Loucy (cell line): Measurements from ENCODE around the gene ABCA6.

Experiments
- H2AFZ ChIP-seq: fragments of 200-600 bp; sonication (generic); 2 replicates; pipeline ENCODE4 v1.6.0; 2016; ENCODE audit warnings: antibody characterized with exemption, mild to moderate bottlenecking, low read length, moderate library complexity
- H3F3A ChIP-seq: fragments of 200-600 bp; 2 replicates; pipeline ENCODE4 v1.6.0; 2016; ENCODE audit warnings: antibody characterized with exemption, low read depth, mild to moderate bottlenecking
- H3K27me3 ChIP-seq: fragments of 200-600 bp; sonication (generic); 2 replicates; pipeline ENCODE4 v1.6.1; 2014; ENCODE audit warnings: low read length, mild to moderate bottlenecking; ENCODE audit not compliant: insufficient read depth, poor library complexity, severe bottlenecking
- H3K36me3 ChIP-seq: fragments of 200-600 bp; sonication (generic); 2 replicates; pipeline ENCODE4 v1.6.1; 2016; ENCODE audit warnings: low read length; ENCODE audit not compliant: insufficient read depth
- H3K4me1 ChIP-seq: fragments of 200-600 bp; sonication (generic); 2 replicates; pipeline ENCODE4 v1.5.1; 2014; ENCODE audit warnings: low read length, mild to moderate bottlenecking; ENCODE audit not compliant: insufficient read depth, poor library complexity, severe bottlenecking
- H3K4me2 ChIP-seq: fragments of 200-600 bp; sonication (generic); 2 replicates; pipeline ENCODE4 v1.6.0; 2014; ENCODE audit warnings: antibody characterized with exemption, low read length, low read depth, mild to moderate bottlenecking; ENCODE audit not compliant: poor library complexity, severe bottlenecking
- H3K4me3 ChIP-seq: fragments of 200-600 bp; sonication (generic); 2 replicates; pipeline ENCODE4 v1.5.1; 2014; ENCODE audit warnings: low read length, mild to moderate bottlenecking, mixed read lengths; ENCODE audit not compliant: poor library complexity, severe bottlenecking
- H3K79me2 ChIP-seq: fragments of 200-600 bp; sonication (generic); 2 replicates; pipeline ENCODE4 v1.6.1; 2014; ENCODE audit warnings: low read length; ENCODE audit not compliant: insufficient read depth
- H3K9ac ChIP-seq: fragments of 200-600 bp; sonication (generic); 2 replicates; pipeline ENCODE4 v1.6.0; 2014; ENCODE audit warnings: mild to moderate bottlenecking, low read depth, low read length, moderate library complexity; ENCODE audit not compliant: poor library complexity, severe bottlenecking
- H3K9me2 ChIP-seq: fragments of 200-600 bp; sonication (generic); replicated peaks from 2 replicates; pipeline ENCODE4 v1.6.1; 2016; ENCODE audit warnings: low read depth, low read length, mixed read lengths
- H3K9me3 ChIP-seq: fragments of 200-600 bp; sonication (generic); 2 replicates; pipeline ENCODE4 v1.6.1; 2014; ENCODE audit warnings: mild to moderate bottlenecking, antibody characterized with exemption, low read length, low read depth; ENCODE audit not compliant: insufficient read depth
- H4K20me1 ChIP-seq: fragments of 200-600 bp; sonication (generic); 2 replicates; pipeline ENCODE4 v1.6.0; 2014; ENCODE audit warnings: antibody characterized with exemption, low read length, mild to moderate bottlenecking; ENCODE audit not compliant: insufficient read depth, poor library complexity, severe bottlenecking
- EZH2phosphoT487 ChIP-seq: fragments of 200-600 bp; IDR thresholded peaks from 2 replicates; pipeline ENCODE4 v1.6.1; 2018; ENCODE audit warnings: antibody characterized with exemption, mild to moderate bottlenecking, moderate library complexity, borderline replicate concordance
- TF ChIP-seq, protein P1 (sequence below): fragments of 200-600 bp; sonication (generic); conservative IDR thresholded peaks from 2 replicates; pipeline ENCODE4 v1.5.1; 2014; ENCODE audit warnings: mild to moderate bottlenecking, antibody characterized with exemption, low read length

The ABCA6 gene

DNA sequence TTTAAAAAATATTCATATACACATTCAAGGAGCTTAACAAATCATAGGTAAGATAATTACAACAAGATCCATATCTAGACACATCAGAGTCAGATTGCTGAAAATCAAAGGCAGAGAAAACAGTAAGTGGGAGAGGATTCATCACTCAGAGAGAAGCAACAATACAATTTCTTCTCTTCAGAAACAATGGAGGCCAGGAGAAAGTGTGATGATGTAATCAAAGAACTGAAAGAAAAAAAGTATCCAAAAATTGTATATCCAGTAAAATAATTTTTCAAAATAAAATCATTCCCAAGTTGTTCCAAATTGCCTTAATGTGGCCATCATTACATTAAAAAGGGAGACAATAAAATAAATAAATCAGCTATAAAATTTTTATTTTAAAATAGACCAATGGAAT, 17.7 kb upstream of the ABCA6 start:
- TF ChIP-seq, protein P1, sequence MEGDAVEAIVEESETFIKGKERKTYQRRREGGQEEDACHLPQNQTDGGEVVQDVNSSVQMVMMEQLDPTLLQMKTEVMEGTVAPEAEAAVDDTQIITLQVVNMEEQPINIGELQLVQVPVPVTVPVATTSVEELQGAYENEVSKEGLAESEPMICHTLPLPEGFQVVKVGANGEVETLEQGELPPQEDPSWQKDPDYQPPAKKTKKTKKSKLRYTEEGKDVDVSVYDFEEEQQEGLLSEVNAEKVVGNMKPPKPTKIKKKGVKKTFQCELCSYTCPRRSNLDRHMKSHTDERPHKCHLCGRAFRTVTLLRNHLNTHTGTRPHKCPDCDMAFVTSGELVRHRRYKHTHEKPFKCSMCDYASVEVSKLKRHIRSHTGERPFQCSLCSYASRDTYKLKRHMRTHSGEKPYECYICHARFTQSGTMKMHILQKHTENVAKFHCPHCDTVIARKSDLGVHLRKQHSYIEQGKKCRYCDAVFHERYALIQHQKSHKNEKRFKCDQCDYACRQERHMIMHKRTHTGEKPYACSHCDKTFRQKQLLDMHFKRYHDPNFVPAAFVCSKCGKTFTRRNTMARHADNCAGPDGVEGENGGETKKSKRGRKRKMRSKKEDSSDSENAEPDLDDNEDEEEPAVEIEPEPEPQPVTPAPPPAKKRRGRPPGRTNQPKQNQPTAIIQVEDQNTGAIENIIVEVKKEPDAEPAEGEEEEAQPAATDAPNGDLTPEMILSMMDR: no peak
- TF ChIP-seq EZH2phosphoT487: no peak
- no peak overlapping the region for H3K4me3 ChIP-seq

DNA sequence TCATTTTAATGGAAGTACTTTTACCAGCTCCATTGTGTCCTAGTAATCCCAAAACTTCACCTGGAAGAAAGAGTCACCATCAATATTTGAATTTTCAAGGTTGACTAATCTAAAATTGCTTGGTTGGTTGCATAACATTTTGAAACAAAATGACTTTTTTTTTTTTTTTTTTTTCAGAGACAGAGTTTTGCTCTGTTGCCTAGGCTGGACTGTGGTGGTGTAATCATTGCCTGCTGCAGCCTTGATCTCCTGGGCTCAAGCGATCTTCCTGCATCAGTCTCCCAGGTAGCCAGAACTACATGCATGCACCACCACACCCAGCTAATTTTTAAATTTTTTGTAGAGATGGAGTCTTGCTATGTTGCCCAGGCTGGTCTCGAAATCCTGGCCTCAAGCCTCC, 12.6 kb upstream of the ABCA6 start:
- H3K36me3 ChIP-seq: no peaks in the 10 kb centered on the region
- no peaks in the 10 kb centered on the region for H3F3A ChIP-seq
- H3K9me2 ChIP-seq: no peaks in the 10 kb centered on the region
- no peak overlapping the region for H3K4me2 ChIP-seq
- no peak overlapping the region for H3K4me3 ChIP-seq
- H3K4me1 ChIP-seq: no peaks in the 10 kb centered on the region
- no peak overlapping the region for H3K9ac ChIP-seq
- H3K27me3 ChIP-seq: no peaks in the 10 kb centered on the region
- no peak for TF ChIP-seq EZH2phosphoT487
- no peaks in the 10 kb centered on the region for H4K20me1 ChIP-seq
- no peaks in the 10 kb centered on the region for H3K9me3 ChIP-seq
- no peaks in the 10 kb centered on the region for H3K79me2 ChIP-seq
- no peak overlapping the region for H2AFZ ChIP-seq

More for the DNA sequence above, 17.7 kb upstream of the ABCA6 start:
- Histone ChIP-seq H3K4me2 (no peak overlapping the region), H3K9me2 (no peaks in the 10 kb centered on the region), H3F3A (no peaks in the 10 kb centered on the region), H2AFZ (no peak overlapping the region), H3K9me3 (no peaks in the 10 kb centered on the region), H4K20me1 (no peaks in the 10 kb centered on the region), H3K27me3 (no peaks in the 10 kb centered on the region), H3K9ac (no peak overlapping the region), H3K36me3 (no peaks in the 10 kb centered on the region), H3K4me1 (no peaks in the 10 kb centered on the region), H3K79me2 (no peaks in the 10 kb centered on the region)

DNA sequence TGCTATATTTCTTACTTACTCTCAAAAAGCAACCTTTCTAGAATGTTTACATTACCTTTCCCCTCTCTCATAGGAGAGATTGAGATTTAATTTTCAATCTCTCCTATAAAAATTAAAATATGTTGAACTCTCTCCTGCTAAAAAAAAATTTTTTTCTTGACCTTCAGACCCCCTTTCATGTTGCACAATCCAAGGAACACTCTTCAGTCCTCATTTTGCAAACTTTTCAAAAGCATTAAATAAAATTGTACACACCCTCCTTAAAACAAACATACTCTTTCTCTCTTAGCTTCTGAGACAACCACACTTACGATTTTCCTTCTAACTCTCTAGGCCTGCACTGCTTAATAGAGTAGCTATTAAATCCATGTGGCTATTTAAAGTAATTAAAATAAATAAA, 8.6 kb upstream of the ABCA6 start:
- Histone ChIP-seq H2AFZ (no peak overlapping the region), H3K4me2 (no peak overlapping the region), H3K9me2 (no peaks in the 10 kb centered on the region), H3K27me3 (no peaks in the 10 kb centered on the region), H3F3A (no peaks in the 10 kb centered on the region), H4K20me1 (no peaks in the 10 kb centered on the region), H3K36me3 (no peaks in the 10 kb centered on the region), H3K4me3 (no peak overlapping the region), H3K4me1 (no peaks in the 10 kb centered on the region), H3K9me3 (no peaks in the 10 kb centered on the region), H3K9ac (no peak overlapping the region), H3K79me2 (no peaks in the 10 kb centered on the region)
- TF ChIP-seq, protein P1: no peak
- TF ChIP-seq EZH2phosphoT487: no peak

DNA sequence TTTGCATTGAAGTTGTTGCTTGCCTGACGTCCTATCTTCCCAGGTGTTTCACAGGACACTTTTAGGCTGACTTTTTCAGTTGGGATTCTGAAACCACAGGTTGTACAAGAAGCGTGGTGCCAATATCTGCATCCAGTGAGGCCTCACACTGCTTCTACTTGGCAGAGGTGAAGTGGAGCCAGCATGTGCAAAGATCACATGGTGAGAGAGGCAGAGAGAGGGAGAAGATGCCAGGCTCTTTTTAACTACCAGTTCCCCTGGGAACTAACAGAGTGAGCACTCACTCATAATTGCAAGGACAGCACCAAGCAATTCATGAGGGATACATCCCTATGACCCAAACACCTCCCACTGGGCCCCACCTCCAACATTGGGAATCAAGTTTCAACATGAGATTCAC, 5.8 kb upstream of the ABCA6 start:
- Histone ChIP-seq H3K4me2 (no peak overlapping the region), H2AFZ (no peak overlapping the region), H3K9me2 (no peaks in the 10 kb centered on the region), H3K4me1 (no peaks in the 10 kb centered on the region), H3K9me3 (no peaks in the 10 kb centered on the region), H3F3A (no peaks in the 10 kb centered on the region), H4K20me1 (no peaks in the 10 kb centered on the region), H3K4me3 (no peak overlapping the region), H3K9ac (no peak overlapping the region), H3K27me3 (no peaks in the 10 kb centered on the region), H3K36me3 (no peaks in the 10 kb centered on the region), H3K79me2 (no peaks in the 10 kb centered on the region)
- TF ChIP-seq EZH2phosphoT487: no peak
- TF ChIP-seq, protein P1: no peak
